Activated naive CD4-positive, alpha-beta T cell treated with anti-CD3 and anti-CD28 coated beads, Interleukin-2, amount 50 U/mL, for 16 hours (primary cell): ENCODE results near the gene PTPMT1.
"Not testable (repeated sequence)": the region's sequence is repeated elsewhere in the genome, so short reads cannot be mapped to it uniquely, and the experiment has no call there.

Experiments used
- DNase-seq: peaks from one replicate; pipeline ENCODE4 v3.0.0-alpha.2; 2020

Gene PTPMT1, protein sequence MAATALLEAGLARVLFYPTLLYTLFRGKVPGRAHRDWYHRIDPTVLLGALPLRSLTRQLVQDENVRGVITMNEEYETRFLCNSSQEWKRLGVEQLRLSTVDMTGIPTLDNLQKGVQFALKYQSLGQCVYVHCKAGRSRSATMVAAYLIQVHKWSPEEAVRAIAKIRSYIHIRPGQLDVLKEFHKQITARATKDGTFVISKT

GRCh38 chr11:47565340-47566148, at the start of gene PTPMT1:
PTPMT1 (plus strand) TSS chr11:47565599; CDS start chr11:47565623, 24 bp downstream.
- DNase-seq = peak; percentile 66

DNA sequence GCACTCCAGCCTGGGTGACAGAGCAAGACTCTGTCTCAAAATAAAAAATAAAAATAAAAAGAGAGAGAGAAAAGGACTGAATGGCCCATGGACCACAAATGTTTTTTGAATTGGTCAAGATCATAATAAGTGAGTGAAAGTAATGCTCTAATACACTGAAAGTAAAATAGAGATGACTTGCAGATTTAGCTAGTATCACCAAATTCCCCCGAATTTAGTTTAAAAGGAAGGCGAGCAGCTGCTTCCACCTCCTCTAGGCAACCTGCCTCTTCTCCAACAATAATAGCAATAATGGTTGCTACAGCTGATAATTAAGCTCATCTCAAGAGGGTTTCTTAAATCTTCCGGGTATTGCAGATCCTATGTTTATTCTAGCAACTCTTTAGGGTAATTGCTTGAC, 49.2 kb upstream of the PTPMT1 start:
- no peak for DNase-seq

GRCh38 chr11:47516984-47517853, 48.2 kb upstream of the PTPMT1 start:
- DNase-seq = no peak

- no peak for DNase-seq
Observed at GRCh38 chr11:47518212-47518964, 47.0 kb upstream of the PTPMT1 start.

- DNase-seq = peak; percentile 16
Observed at GRCh38 chr11:47523490-47524225, 41.7 kb upstream of the PTPMT1 start.

GRCh38 chr11:47524291-47524874, 41.0 kb upstream of the PTPMT1 start:
- DNase-seq = no peak

DNA sequence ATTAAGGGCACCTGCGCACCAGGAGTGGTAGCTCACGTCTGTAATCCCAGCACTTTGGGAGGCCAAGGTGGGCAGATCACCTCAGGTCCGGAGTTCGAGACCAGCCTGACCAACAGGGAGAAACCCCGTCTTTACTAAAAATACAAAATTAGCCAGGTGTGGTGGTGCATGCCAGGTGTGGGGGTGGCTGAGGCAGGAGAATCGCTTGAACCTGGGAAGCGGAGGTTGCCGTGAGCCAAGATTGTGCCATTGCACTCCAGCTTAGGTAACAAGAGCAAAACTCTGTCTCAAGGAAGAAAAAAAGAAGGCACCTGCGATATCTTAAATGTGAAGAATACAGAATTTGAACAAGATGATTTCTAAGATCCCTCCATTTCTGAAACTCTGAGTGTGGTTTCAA, 39.4 kb upstream of the PTPMT1 start:
- DNase-seq = not testable (repeated sequence)

- DNase-seq = no peak
Observed at GRCh38 chr11:47527186-47527585, 38.2 kb upstream of the PTPMT1 start.

- no peak for DNase-seq
Observed at GRCh38 chr11:47529951-47530350, 35.4 kb upstream of the PTPMT1 start.

DNA sequence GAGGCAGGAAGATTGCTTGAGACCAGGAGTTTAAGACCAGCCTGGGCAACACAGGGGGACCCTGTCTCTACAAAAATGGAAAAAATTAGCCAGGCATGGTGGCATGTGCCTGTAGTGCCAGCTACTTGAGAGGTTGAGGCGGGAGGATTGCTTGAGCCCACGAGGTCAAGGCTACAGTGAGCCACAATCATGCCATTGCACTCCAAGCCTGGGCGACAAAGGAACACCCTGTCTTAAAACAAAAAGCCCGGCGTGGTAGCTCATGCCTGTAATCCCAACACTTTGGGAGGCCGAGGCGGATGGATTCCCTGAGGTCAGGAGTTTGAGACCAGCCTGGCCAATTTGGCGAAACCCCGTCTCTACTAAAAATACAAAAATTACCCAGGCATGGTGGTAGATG, 34.7 kb upstream of the PTPMT1 start:
- DNase-seq = not testable (repeated sequence)

DNA sequence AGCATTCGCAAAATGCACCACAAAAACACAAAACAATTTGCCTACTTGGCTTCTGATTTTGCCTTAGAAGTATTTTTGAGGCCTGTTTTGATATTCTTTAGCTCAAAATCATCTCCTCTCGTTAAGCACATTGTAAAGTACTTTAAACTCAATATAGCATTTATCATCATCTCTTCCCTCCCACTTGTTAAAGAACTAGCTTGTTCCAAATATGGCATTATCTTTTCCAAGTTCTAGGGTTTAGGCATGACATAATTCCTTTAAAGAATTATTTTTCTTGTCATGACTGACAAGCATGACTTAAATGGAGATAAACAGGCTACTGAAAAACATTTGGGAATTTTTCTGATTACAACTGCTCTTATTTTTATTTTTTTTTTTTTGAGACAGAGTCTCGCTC, 33.7 kb upstream of the PTPMT1 start:
- DNase-seq = no peak

DNA sequence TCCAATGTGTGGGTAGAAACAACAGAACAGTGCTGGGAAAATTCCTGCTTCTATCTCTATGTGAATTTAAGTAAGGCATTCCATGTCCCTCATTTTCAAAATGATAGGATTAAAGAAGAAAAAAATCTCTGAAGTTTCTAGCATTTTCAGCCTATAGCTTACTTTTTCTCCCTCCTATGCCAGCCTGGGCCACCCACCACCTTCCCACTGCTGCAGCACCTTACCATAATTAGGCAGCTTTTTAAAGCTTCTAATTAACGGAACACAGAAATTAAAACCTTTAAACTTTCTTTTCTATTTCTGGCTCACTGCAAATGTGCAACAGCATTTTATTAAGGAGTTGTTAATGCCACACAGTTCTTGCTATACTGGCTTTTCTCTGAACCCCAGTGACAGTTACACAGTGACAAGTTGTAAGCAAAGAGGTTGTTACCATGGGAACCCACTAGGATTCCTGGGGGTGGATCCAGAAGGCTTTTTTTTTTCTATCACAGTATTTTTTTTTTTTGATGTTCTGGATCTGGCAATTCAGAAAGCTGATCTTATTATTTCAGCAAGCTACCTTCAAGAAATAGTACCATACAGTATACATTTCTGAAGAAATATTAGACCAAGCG, 32.7 kb upstream of the PTPMT1 start:
- no peak for DNase-seq

- no peak for DNase-seq
Observed at GRCh38 chr11:47533690-47534151, 31.7 kb upstream of the PTPMT1 start.

- DNase-seq = no peak
Observed at GRCh38 chr11:47534704-47535251, 30.6 kb upstream of the PTPMT1 start.

DNA sequence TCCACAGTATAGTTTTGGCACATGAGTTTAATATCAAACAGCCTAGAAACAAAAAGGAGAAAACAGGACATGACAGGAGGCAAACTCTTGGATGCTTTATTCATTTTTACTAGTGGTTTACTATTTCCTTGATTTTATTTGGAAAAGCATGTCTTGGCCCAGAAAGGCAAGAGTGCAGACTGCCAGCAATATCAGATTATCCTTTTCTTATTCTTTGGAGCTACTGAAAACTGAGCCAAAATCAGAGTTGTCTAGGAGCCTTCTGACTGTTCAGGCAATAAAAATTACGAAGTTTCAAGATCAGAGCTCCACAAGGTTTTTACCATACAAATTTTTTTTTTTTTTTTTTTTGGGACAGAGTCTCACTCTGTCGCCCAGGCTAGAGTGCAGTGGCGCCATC, 28.5 kb upstream of the PTPMT1 start:
- DNase-seq = no peak

- no peak for DNase-seq
Observed at GRCh38 chr11:47538741-47539565, 26.4 kb upstream of the PTPMT1 start.

GRCh38 chr11:47539681-47540039, 25.7 kb upstream of the PTPMT1 start:
- DNase-seq = no peak

- no peak for DNase-seq
Observed at GRCh38 chr11:47541070-47541469, 24.3 kb upstream of the PTPMT1 start.

DNA sequence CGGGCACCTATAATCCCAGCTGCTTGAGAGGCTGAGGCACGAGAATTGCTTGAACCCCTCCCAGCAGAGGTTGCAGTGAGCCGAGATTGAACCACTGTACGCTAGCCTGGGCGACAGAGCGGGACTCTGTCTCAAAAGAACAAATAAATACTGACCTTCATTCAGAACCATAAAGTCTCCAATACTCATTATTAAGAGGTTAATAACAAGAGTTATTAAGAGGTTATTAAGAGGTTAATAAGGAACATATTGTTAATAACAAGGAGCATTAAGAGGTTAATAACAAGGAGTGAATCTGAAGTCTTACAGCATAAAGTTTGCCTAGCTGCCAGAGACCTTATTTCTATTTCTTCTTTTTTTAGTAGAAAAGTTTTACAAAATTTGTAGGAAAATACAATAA, 20.1 kb upstream of the PTPMT1 start:
- no peak for DNase-seq

- not testable (repeated sequence) for DNase-seq
Observed at GRCh38 chr11:47546274-47546673, 19.1 kb upstream of the PTPMT1 start.
